ENCODE measurements around the gene BBS9. TPM values are rescaled to one million over a fixed set of nuclear protein-coding genes. Genes with fewer than 3 reads are reported as not detected.

Gene BBS9
- polyA plus RNA-seq, 1 donor from 2014 or later: 9.8 TPM

DNA sequence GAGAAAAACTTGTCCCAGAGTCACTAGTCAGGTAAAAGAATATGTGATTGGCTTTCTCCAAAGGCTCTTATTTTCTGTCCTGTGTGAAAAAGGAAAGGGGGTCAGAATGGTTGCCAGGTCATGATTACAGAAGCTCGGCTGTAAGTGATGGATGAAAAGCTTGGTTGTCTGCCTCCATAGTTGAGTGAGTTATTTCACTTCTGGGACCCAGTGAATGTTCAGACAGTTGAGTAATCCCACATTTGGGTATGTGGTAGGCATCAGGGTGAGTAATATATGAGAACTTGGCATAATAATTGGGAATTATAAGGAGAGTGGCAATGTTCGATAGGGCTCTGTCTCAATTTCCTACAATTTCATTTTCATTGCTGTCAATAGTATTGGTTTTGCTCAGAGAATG, 72.5 kb downstream of the BBS9 start:
- Histone ChIP-seq H3K9me3 (ENCODE audit: low read length) (no peaks in the 10 kb centered on the region), H3K36me3 (ENCODE audit: insufficient read depth, low read length) (no peaks in the 10 kb centered on the region), H3K27me3 (ENCODE audit: insufficient read depth, low read depth, low read length) (no peaks in the 10 kb centered on the region), H3K27ac (ENCODE audit: low read length) (no peak overlapping the region), H2AFZ (ENCODE audit: low read depth, low read length) (no peak overlapping the region), H3F3A (ENCODE audit: insufficient read depth, low read length, poor library complexity, severe bottlenecking) (no peaks in the 10 kb centered on the region), H4K20me1 (ENCODE audit: insufficient read depth) (no peaks in the 10 kb centered on the region), H3K9me2 (ENCODE audit: insufficient read depth, low read length) (no peaks in the 10 kb centered on the region), H3K79me2 (replicated peaks; ENCODE audit: insufficient read depth, low read length) (no peaks in the 10 kb centered on the region), H3K4me2 (ENCODE audit: low read length) (no peak overlapping the region), H3K4me3 (ENCODE audit: low read length) (no peak overlapping the region), H3K9ac (ENCODE audit: low read length) (no peak overlapping the region)
- TF ChIP-seq, protein P1, sequence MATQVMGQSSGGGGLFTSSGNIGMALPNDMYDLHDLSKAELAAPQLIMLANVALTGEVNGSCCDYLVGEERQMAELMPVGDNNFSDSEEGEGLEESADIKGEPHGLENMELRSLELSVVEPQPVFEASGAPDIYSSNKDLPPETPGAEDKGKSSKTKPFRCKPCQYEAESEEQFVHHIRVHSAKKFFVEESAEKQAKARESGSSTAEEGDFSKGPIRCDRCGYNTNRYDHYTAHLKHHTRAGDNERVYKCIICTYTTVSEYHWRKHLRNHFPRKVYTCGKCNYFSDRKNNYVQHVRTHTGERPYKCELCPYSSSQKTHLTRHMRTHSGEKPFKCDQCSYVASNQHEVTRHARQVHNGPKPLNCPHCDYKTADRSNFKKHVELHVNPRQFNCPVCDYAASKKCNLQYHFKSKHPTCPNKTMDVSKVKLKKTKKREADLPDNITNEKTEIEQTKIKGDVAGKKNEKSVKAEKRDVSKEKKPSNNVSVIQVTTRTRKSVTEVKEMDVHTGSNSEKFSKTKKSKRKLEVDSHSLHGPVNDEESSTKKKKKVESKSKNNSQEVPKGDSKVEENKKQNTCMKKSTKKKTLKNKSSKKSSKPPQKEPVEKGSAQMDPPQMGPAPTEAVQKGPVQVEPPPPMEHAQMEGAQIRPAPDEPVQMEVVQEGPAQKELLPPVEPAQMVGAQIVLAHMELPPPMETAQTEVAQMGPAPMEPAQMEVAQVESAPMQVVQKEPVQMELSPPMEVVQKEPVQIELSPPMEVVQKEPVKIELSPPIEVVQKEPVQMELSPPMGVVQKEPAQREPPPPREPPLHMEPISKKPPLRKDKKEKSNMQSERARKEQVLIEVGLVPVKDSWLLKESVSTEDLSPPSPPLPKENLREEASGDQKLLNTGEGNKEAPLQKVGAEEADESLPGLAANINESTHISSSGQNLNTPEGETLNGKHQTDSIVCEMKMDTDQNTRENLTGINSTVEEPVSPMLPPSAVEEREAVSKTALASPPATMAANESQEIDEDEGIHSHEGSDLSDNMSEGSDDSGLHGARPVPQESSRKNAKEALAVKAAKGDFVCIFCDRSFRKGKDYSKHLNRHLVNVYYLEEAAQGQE (IDR thresholded peaks at IDR 0.05; ENCODE audit: borderline replicate concordance): no peak
- TF ChIP-seq POLR2AphosphoS5 (IDR thresholded peaks at IDR 0.05) (no peak), TAF1 (IDR thresholded peaks at IDR 0.05; ENCODE audit: low read depth) (no peak), SMC3 (conservative IDR thresholded peaks at IDR 0.05; ENCODE audit: poor library complexity) (no peak), RAD21 (conservative IDR thresholded peaks at IDR 0.05) (no peak), EZH2 (IDR thresholded peaks at IDR 0.05; ENCODE audit: borderline replicate concordance, insufficient read depth, low read length, poor library complexity, severe bottlenecking) (no peak), MXI1 (conservative IDR thresholded peaks at IDR 0.05; ENCODE audit: poor library complexity, severe bottlenecking) (no peak), EP300 (conservative IDR thresholded peaks at IDR 0.05; ENCODE audit: poor library complexity, severe bottlenecking) (no peak)
- TF ChIP-seq, protein P2, sequence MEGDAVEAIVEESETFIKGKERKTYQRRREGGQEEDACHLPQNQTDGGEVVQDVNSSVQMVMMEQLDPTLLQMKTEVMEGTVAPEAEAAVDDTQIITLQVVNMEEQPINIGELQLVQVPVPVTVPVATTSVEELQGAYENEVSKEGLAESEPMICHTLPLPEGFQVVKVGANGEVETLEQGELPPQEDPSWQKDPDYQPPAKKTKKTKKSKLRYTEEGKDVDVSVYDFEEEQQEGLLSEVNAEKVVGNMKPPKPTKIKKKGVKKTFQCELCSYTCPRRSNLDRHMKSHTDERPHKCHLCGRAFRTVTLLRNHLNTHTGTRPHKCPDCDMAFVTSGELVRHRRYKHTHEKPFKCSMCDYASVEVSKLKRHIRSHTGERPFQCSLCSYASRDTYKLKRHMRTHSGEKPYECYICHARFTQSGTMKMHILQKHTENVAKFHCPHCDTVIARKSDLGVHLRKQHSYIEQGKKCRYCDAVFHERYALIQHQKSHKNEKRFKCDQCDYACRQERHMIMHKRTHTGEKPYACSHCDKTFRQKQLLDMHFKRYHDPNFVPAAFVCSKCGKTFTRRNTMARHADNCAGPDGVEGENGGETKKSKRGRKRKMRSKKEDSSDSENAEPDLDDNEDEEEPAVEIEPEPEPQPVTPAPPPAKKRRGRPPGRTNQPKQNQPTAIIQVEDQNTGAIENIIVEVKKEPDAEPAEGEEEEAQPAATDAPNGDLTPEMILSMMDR (IDR thresholded peaks at IDR 0.05; ENCODE audit: poor library complexity, severe bottlenecking): no peak

DNA sequence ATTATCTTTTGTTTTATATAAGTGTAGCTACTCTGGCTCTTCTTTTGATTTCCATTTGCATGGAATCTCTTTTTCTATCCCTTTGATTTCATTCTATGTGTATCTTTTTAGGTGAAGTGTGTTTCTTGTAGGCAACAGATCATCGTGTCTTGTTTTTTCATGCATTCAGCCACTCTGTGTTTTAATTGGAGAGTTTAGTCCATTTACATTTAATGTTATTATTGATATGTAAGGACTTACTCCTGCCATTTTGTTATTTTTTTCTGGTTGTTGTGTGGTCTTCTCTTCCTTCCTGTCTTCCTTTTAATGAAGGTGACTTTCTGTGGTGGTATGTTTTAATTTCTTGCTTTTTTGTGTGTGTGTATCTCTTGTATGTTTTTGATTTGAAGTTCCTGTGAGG, 81.6 kb downstream of the BBS9 start:
- no peak overlapping the region for H3K9ac ChIP-seq (ENCODE audit: low read length)
- H3F3A ChIP-seq (ENCODE audit: insufficient read depth, low read length, poor library complexity, severe bottlenecking): no peaks in the 10 kb centered on the region
- H3K27ac ChIP-seq (ENCODE audit: low read length): no peak overlapping the region
- peaks cover 2% of the 10 kb centered on the region for H3K9me3 ChIP-seq (ENCODE audit: low read length)
- H3K9me2 ChIP-seq (ENCODE audit: insufficient read depth, low read length): no peaks in the 10 kb centered on the region
- no peak overlapping the region for H2AFZ ChIP-seq (ENCODE audit: low read depth, low read length)
- no peaks in the 10 kb centered on the region for H3K27me3 ChIP-seq (ENCODE audit: insufficient read depth, low read depth, low read length)
- no peaks in the 10 kb centered on the region for H4K20me1 ChIP-seq (ENCODE audit: insufficient read depth)
- no peaks in the 10 kb centered on the region for H3K79me2 ChIP-seq (replicated peaks; ENCODE audit: insufficient read depth, low read length)
- TF ChIP-seq EZH2 (IDR thresholded peaks at IDR 0.05; ENCODE audit: borderline replicate concordance, insufficient read depth, low read length, poor library complexity, severe bottlenecking) (no peak), EP300 (conservative IDR thresholded peaks at IDR 0.05; ENCODE audit: poor library complexity, severe bottlenecking) (no peak), MXI1 (conservative IDR thresholded peaks at IDR 0.05; ENCODE audit: poor library complexity, severe bottlenecking) (no peak), SMC3 (conservative IDR thresholded peaks at IDR 0.05; ENCODE audit: poor library complexity) (no peak), POLR2AphosphoS5 (IDR thresholded peaks at IDR 0.05) (no peak), RAD21 (conservative IDR thresholded peaks at IDR 0.05) (no peak), TAF1 (IDR thresholded peaks at IDR 0.05; ENCODE audit: low read depth) (no peak)
- TF ChIP-seq, protein P1 (IDR thresholded peaks at IDR 0.05; ENCODE audit: borderline replicate concordance): no peak
- TF ChIP-seq, protein P2 (IDR thresholded peaks at IDR 0.05; ENCODE audit: poor library complexity, severe bottlenecking): no peak
- H3K4me3 ChIP-seq (ENCODE audit: low read length): no peak overlapping the region
- H3K36me3 ChIP-seq (ENCODE audit: insufficient read depth, low read length): no peaks in the 10 kb centered on the region
- H3K4me2 ChIP-seq (ENCODE audit: low read length): no peak overlapping the region

Data from neural cell (in vitro differentiated cells).